HFF-Myc (cell line): ENCODE measurements around the gene SPON1.

ENCODE experiments used
- DNase-seq: peaks from one replicate; pipeline ENCODE4 v3.0.0-alpha.2; 2011; ENCODE audit warnings: low read depth; ENCODE audit errors: extremely low read depth
- H3K4me3 ChIP-seq: replicated peaks from 2 replicates; pipeline ENCODE4 v1.5.1; 2011; ENCODE audit warnings: low read depth, mild to moderate bottlenecking, control low read depth, low read length
- TF ChIP-seq, protein P1 (sequence below): IDR thresholded peaks from 2 replicates; pipeline ENCODE4 v1.5.1; 2012; ENCODE audit warnings: mild to moderate bottlenecking, low read depth, low read length, control low read depth; ENCODE audit errors: missing control alignments

SPON1 gene

GRCh38 chr11:14114786-14115185 is 152.3 kb downstream of the SPON1 start:
- no peak for DNase-seq
- TF ChIP-seq, protein P1, sequence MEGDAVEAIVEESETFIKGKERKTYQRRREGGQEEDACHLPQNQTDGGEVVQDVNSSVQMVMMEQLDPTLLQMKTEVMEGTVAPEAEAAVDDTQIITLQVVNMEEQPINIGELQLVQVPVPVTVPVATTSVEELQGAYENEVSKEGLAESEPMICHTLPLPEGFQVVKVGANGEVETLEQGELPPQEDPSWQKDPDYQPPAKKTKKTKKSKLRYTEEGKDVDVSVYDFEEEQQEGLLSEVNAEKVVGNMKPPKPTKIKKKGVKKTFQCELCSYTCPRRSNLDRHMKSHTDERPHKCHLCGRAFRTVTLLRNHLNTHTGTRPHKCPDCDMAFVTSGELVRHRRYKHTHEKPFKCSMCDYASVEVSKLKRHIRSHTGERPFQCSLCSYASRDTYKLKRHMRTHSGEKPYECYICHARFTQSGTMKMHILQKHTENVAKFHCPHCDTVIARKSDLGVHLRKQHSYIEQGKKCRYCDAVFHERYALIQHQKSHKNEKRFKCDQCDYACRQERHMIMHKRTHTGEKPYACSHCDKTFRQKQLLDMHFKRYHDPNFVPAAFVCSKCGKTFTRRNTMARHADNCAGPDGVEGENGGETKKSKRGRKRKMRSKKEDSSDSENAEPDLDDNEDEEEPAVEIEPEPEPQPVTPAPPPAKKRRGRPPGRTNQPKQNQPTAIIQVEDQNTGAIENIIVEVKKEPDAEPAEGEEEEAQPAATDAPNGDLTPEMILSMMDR, result no peak
- H3K4me3 ChIP-seq, result no peak overlapping the region

DNA sequence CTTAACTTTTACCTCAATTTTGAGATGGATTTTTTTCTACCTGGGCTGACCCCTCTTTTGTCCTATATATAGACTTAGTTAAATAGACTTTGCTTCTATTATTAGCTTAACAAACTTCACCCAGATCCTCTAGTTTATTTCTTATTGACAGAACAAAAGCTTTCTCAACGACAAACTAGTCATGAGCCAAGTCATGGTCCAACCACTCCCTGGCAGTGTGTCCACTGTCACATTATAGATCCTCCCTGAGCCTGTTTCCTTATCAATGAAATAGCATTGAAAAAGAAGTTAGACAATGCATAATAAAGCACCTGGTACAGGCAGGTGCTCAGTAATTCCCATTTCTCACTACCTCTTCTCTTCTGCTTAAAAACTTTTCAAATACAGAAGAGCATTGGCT is 155.1 kb downstream of the SPON1 start:
- DNase-seq, result no peak
- TF ChIP-seq, protein P1, result no peak
- H3K4me3 ChIP-seq, result no peak overlapping the region

GRCh38 chr11:14118072-14118471 is 155.5 kb downstream of the SPON1 start:
- no peak overlapping the region for H3K4me3 ChIP-seq
- no peak for DNase-seq
- TF ChIP-seq, protein P1, result no peak

- no peak overlapping the region for H3K4me3 ChIP-seq
- no peak for DNase-seq
- TF ChIP-seq, protein P1, result no peak
Observed at GRCh38 chr11:14119357-14119756, 156.8 kb downstream of the SPON1 start.

DNA sequence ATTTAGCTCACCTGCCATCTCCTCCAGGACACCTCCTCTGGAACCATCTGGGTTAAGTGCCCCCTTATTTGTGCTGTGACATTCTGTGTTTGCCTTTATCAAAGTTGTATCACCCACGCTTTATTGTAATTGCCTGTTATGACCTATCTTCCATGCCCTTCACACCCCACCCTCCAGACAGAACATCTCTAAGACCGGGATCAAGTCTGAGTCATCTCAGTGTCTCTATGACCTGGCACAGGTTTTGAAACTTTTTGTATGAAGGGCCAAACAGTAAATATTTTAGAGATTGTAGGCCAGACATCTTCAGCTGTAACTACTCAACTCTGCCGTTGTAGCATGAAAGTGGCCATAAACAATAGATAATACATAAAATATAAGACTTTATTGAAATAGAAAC is 161.8 kb downstream of the SPON1 start:
- DNase-seq, result no peak
- no peak overlapping the region for H3K4me3 ChIP-seq
- TF ChIP-seq, protein P1, result no peak

GRCh38 chr11:14124886-14125285 is 162.4 kb downstream of the SPON1 start:
- TF ChIP-seq, protein P1, result no peak
- DNase-seq, result no peak

GRCh38 chr11:14125529-14125928 is 163.0 kb downstream of the SPON1 start:
- no peak for DNase-seq
- H3K4me3 ChIP-seq, result no peak overlapping the region
- TF ChIP-seq, protein P1, result no peak

More at GRCh38 chr11:14124886-14125285, 162.4 kb downstream of the SPON1 start:
- no peak overlapping the region for H3K4me3 ChIP-seq
